Neuron (in vitro differentiated cells): Measurements from ENCODE around the gene TPMT.

ENCODE experiments used
- H2AFZ ChIP-seq: one replicate; pipeline ENCODE4 v1.6.1; 2013; ENCODE audit warnings: low read depth, mild to moderate bottlenecking, inconsistent platforms, low read length, moderate library complexity
- H3K27me3 ChIP-seq: one replicate; pipeline ENCODE4 v1.6.1; 2013; ENCODE audit warnings: low read length; ENCODE audit not compliant: insufficient read depth
- H3K36me3 ChIP-seq: one replicate; pipeline ENCODE4 v1.6.1; 2013; ENCODE audit warnings: low read length; ENCODE audit not compliant: insufficient read depth
- H3K4me1 ChIP-seq: one replicate; pipeline ENCODE4 v1.6.1; 2013; ENCODE audit warnings: low read length; ENCODE audit not compliant: insufficient read depth
- H3K4me3 ChIP-seq: 2 replicates; pipeline ENCODE4 v1.5.1; 2013; ENCODE audit warnings: mild to moderate bottlenecking, low read length, moderate library complexity
- H3K9me3 ChIP-seq: one replicate; pipeline ENCODE4 v1.6.1; 2013; ENCODE audit warnings: low read length

TPMT gene

GRCh38 chr6:18090349-18090786 lies 64.5 kb downstream of the TPMT start:
- peaks cover 7% of the 10 kb centered on the region for H3K9me3 ChIP-seq
- H3K4me1 ChIP-seq, result no peaks in the 10 kb centered on the region
- no peak overlapping the region for H2AFZ ChIP-seq
- H3K36me3 ChIP-seq, result no peaks in the 10 kb centered on the region
- no peaks in the 10 kb centered on the region for H3K27me3 ChIP-seq
- H3K4me3 ChIP-seq, result no peak overlapping the region

GRCh38 chr6:18088419-18089296 lies 66.2 kb downstream of the TPMT start:
- no peak overlapping the region for H3K4me3 ChIP-seq
- H2AFZ ChIP-seq, result no peak overlapping the region
- peaks cover 7% of the 10 kb centered on the region for H3K9me3 ChIP-seq
- H3K27me3 ChIP-seq, result no peaks in the 10 kb centered on the region
- no peaks in the 10 kb centered on the region for H3K36me3 ChIP-seq
- H3K4me1 ChIP-seq, result no peaks in the 10 kb centered on the region

GRCh38 chr6:18087396-18088165 lies 67.3 kb downstream of the TPMT start:
- Histone ChIP-seq H3K9me3 (peaks cover 7% of the 10 kb centered on the region), H3K4me1 (no peaks in the 10 kb centered on the region), H2AFZ (no peak overlapping the region), H3K36me3 (no peaks in the 10 kb centered on the region), H3K27me3 (no peaks in the 10 kb centered on the region), H3K4me3 (no peak overlapping the region)

GRCh38 chr6:18081025-18081668 lies 73.7 kb downstream of the TPMT start:
- no peaks in the 10 kb centered on the region for H3K36me3 ChIP-seq
- H3K9me3 ChIP-seq, result no peaks in the 10 kb centered on the region
- no peak overlapping the region for H2AFZ ChIP-seq
- no peaks in the 10 kb centered on the region for H3K27me3 ChIP-seq
- H3K4me1 ChIP-seq, result no peaks in the 10 kb centered on the region
- H3K4me3 ChIP-seq, result no peak overlapping the region

GRCh38 chr6:18080544-18080943 lies 74.3 kb downstream of the TPMT start:
- no peak overlapping the region for H2AFZ ChIP-seq
- H3K4me3 ChIP-seq, result no peak overlapping the region
- H3K9me3 ChIP-seq, result no peaks in the 10 kb centered on the region
- no peaks in the 10 kb centered on the region for H3K36me3 ChIP-seq
- no peaks in the 10 kb centered on the region for H3K27me3 ChIP-seq
- no peaks in the 10 kb centered on the region for H3K4me1 ChIP-seq

- Histone ChIP-seq H3K4me3 (no peak overlapping the region), H3K36me3 (no peaks in the 10 kb centered on the region), H3K9me3 (no peaks in the 10 kb centered on the region), H3K27me3 (no peaks in the 10 kb centered on the region), H3K4me1 (no peaks in the 10 kb centered on the region), H2AFZ (no peak overlapping the region)
Measured at GRCh38 chr6:18078866-18079265, 76.0 kb downstream of the TPMT start.
